Left cardiac atrium (tissue), 4 donors: Measurements from ENCODE around the gene SLC2A1. TPM values are rescaled to one million over a fixed set of nuclear protein-coding genes. Genes with fewer than 3 reads are reported as not detected.

Experiments
- ATAC-seq, 2 donors: fragments of 200-7000 bp; cut with Tn5 transposase; one replicate each; pipeline ENCODE4 v1.9.1; 2020; ENCODE audit warnings: mild to moderate bottlenecking in 2 of 2, moderate library complexity in 2 of 2
- DNase-seq: peaks from one replicate; pipeline ENCODE4 v3.0.0-alpha.2; 2020
- intact Hi-C, 2 donors: fragments of 100-400 bp; cut with DNase I; formaldehyde crosslinking; loops; one replicate each; pipeline versions ENCODE4 v1.14.1 to v1.15.1; 2022 to 2023
- total RNA-seq, 2 donors: library from RNA; stranded (reverse); fragmentation: NEBNext Ultra II Directional; extraction: Animal tissue kit (Norgen Biotek cat#: 25700); gene quantifications; one replicate each; pipeline ENCODE4 v1.2.1, GENCODE V29; 2021
- donor health status: DM: no; HTN: yes; CAD: no.
- donor health status: DM: no; HTN: yes; CAD: no; lungs with severe emphysema.
- donor health status: DM: yes; HTN: yes; CAD: no.
- donor health status: Dilated cardiomyopathy.

The SLC2A1 gene
- total RNA-seq, 2 donors from 2014 or later = 10.9 to 12.9 TPM

GRCh38 chr1:42876009-42876408, 82.7 kb downstream of the SLC2A1 start:
- no peak for ATAC-seq
- intact Hi-C loops = no loop called here

More at GRCh38 chr1:42876009-42876408, 82.7 kb downstream of the SLC2A1 start:
- DNase-seq = no peak

Other genes starting within 250 kb of the SLC2A1 start
- gene CLDN19, start 218.6 kb downstream of the SLC2A1 start, total RNA-seq = not detected
- 10 to 100 TPM; 16.2 to 17.7 TPM for gene P3H1, start 191.8 kb downstream of the SLC2A1 start, total RNA-seq
- 1 to 10 TPM; 5.1 to 7.7 TPM for gene C1orf50, start 191.6 kb downstream of the SLC2A1 start, total RNA-seq
- under 1 TPM in 1 of 2 donors, not detected in 1; 0.13 TPM for gene TMEM269, start 173.9 kb downstream of the SLC2A1 start, total RNA-seq
- 1 to 10 TPM; 4.0 to 4.3 TPM for gene ERMAP, start 141.7 kb downstream of the SLC2A1 start, total RNA-seq
- 10 to 100 TPM; 10.6 to 14.2 TPM for gene SVBP, start 141.5 kb downstream of the SLC2A1 start, total RNA-seq
- gene ZNF691, start 112.3 kb downstream of the SLC2A1 start, total RNA-seq = 1 to 10 TPM; 7.5 to 8.8 TPM
- 10 to 100 TPM; 26.3 to 37.0 TPM for gene EBNA1BP2, start 213.4 kb upstream of the SLC2A1 start, total RNA-seq
- gene CFAP57, start 213.5 kb upstream of the SLC2A1 start, total RNA-seq = under 1 TPM in 1 of 2 donors, not detected in 1; 0.13 TPM